ENCODE measurements around the gene COLEC12.

- TF ChIP-seq, protein P1, sequence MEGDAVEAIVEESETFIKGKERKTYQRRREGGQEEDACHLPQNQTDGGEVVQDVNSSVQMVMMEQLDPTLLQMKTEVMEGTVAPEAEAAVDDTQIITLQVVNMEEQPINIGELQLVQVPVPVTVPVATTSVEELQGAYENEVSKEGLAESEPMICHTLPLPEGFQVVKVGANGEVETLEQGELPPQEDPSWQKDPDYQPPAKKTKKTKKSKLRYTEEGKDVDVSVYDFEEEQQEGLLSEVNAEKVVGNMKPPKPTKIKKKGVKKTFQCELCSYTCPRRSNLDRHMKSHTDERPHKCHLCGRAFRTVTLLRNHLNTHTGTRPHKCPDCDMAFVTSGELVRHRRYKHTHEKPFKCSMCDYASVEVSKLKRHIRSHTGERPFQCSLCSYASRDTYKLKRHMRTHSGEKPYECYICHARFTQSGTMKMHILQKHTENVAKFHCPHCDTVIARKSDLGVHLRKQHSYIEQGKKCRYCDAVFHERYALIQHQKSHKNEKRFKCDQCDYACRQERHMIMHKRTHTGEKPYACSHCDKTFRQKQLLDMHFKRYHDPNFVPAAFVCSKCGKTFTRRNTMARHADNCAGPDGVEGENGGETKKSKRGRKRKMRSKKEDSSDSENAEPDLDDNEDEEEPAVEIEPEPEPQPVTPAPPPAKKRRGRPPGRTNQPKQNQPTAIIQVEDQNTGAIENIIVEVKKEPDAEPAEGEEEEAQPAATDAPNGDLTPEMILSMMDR (IDR thresholded peaks at IDR 0.05), result no peak
- TF ChIP-seq POLR2AphosphoS5 (IDR thresholded peaks at IDR 0.05; ENCODE audit: low read depth, low read length), result no peak
These were observed 227.9 kb downstream of the COLEC12 start for GRCh38 chr18:272650-273049.

Measured in Panc1 (cell line).